ENCODE results near the gene SIX2.
"Not testable (repeated sequence)": the region's sequence is repeated elsewhere in the genome, so short reads cannot be mapped to it uniquely, and the experiment has no call there.

Gene SIX2

GRCh38 chr2:45045706-45046105 lies 36.5 kb upstream of the SIX2 start:
- no peak overlapping the region for H3K4me3 ChIP-seq (ENCODE audit: low read depth, low read length)
- no peak for TF ChIP-seq CTCF (IDR thresholded peaks at IDR 0.05; ENCODE audit: low read depth, low read length)

GRCh38 chr2:45044916-45045315 lies 35.7 kb upstream of the SIX2 start:
- no peak overlapping the region for H3K4me3 ChIP-seq (ENCODE audit: low read depth, low read length)
- no peak for TF ChIP-seq CTCF (IDR thresholded peaks at IDR 0.05; ENCODE audit: low read depth, low read length)

- TF ChIP-seq CTCF (IDR thresholded peaks at IDR 0.05; ENCODE audit: low read depth, low read length), result no peak
- H3K4me3 ChIP-seq (ENCODE audit: low read depth, low read length), result no peak overlapping the region
Measured at GRCh38 chr2:45043174-45043573, 33.9 kb upstream of the SIX2 start.

GRCh38 chr2:45042401-45042800 lies 33.1 kb upstream of the SIX2 start:
- no peak overlapping the region for H3K4me3 ChIP-seq (ENCODE audit: low read depth, low read length)
- TF ChIP-seq CTCF (IDR thresholded peaks at IDR 0.05; ENCODE audit: low read depth, low read length), result no peak

GRCh38 chr2:45040786-45041185 lies 31.5 kb upstream of the SIX2 start:
- TF ChIP-seq CTCF (IDR thresholded peaks at IDR 0.05; ENCODE audit: low read depth, low read length), result no peak
- no peak overlapping the region for H3K4me3 ChIP-seq (ENCODE audit: low read depth, low read length)

- H3K4me3 ChIP-seq (ENCODE audit: low read depth, low read length), result not testable (repeated sequence)
Measured at GRCh38 chr2:45039804-45040203, 30.6 kb upstream of the SIX2 start.

- not testable (repeated sequence) for H3K4me3 ChIP-seq (ENCODE audit: low read depth, low read length)
Measured at GRCh38 chr2:45038861-45039260, 29.6 kb upstream of the SIX2 start.

GRCh38 chr2:45033302-45033701 lies 24.1 kb upstream of the SIX2 start:
- TF ChIP-seq CTCF (IDR thresholded peaks at IDR 0.05; ENCODE audit: low read depth, low read length), result no peak

GRCh38 chr2:45031028-45031427 lies 21.8 kb upstream of the SIX2 start:
- TF ChIP-seq CTCF (IDR thresholded peaks at IDR 0.05; ENCODE audit: low read depth, low read length), result no peak

More at GRCh38 chr2:45033302-45033701, 24.1 kb upstream of the SIX2 start:
- H3K4me3 ChIP-seq (ENCODE audit: low read depth, low read length), result no peak overlapping the region

More at GRCh38 chr2:45031028-45031427, 21.8 kb upstream of the SIX2 start:
- no peak overlapping the region for H3K4me3 ChIP-seq (ENCODE audit: low read depth, low read length)
